ENCODE results near the gene NAPEPLD.
"Not testable (repeated sequence)": the region's sequence is repeated elsewhere in the genome, so short reads cannot be mapped to it uniquely, and the experiment has no call there.

NAPEPLD gene

DNA sequence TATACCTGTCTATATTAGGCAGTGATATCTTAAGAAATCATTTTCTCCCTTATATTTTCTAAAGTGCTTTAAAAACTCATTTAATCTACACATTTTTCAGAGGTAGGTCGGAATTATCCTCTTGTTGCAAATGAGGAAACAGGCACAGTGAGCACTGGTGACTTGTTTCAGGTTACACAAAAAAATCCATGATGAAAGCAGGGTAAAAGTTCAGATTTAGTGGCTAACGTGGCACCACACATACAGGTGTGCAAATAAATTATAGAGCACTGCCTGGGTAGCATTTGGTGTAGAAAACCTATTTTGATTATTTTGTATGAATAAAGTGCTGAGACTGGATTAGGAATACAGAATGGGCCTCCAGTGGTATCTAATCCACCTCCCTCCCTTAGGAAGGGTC lies 47.4 kb downstream of the NAPEPLD start:
- no peak for DNase-seq (ENCODE audit: low read depth)
- TF ChIP-seq, protein P1, sequence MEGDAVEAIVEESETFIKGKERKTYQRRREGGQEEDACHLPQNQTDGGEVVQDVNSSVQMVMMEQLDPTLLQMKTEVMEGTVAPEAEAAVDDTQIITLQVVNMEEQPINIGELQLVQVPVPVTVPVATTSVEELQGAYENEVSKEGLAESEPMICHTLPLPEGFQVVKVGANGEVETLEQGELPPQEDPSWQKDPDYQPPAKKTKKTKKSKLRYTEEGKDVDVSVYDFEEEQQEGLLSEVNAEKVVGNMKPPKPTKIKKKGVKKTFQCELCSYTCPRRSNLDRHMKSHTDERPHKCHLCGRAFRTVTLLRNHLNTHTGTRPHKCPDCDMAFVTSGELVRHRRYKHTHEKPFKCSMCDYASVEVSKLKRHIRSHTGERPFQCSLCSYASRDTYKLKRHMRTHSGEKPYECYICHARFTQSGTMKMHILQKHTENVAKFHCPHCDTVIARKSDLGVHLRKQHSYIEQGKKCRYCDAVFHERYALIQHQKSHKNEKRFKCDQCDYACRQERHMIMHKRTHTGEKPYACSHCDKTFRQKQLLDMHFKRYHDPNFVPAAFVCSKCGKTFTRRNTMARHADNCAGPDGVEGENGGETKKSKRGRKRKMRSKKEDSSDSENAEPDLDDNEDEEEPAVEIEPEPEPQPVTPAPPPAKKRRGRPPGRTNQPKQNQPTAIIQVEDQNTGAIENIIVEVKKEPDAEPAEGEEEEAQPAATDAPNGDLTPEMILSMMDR (IDR thresholded peaks at IDR 0.05; ENCODE audit: low read depth, low read length), result no peak
- TF ChIP-seq, protein P2, sequence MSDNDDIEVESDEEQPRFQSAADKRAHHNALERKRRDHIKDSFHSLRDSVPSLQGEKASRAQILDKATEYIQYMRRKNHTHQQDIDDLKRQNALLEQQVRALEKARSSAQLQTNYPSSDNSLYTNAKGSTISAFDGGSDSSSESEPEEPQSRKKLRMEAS (IDR thresholded peaks at IDR 0.05; ENCODE audit: low read depth, low read length), result no peak
- TF ChIP-seq MYC (IDR thresholded peaks at IDR 0.05; ENCODE audit: low read depth, low read length), result no peak
- no peak for TF ChIP-seq POLR2A (IDR thresholded peaks at IDR 0.05; ENCODE audit: extremely low read depth, insufficient read length)
- H3K4me3 ChIP-seq (ENCODE audit: low read depth, low read length), result no peak overlapping the region

DNA sequence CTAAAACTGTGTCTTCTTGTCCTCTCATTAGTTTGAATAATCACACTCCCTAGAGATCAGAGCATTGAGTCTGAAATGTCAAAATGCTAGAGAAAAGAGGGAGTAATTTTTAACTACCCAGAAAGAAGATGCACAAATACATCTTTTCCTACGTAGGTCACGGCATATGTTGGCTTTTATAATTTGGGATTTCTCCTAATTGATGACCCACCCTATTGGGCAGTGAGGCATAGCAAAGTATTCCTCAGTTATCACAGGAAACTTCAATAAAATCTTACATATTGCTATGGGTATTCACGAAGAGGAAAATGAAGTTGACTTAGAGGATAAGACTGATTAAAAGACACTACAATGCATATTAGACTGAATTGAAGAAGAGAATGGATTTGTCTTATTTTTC lies 48.6 kb downstream of the NAPEPLD start:
- H3K4me3 ChIP-seq (ENCODE audit: low read depth, low read length), result no peak overlapping the region
- DNase-seq (ENCODE audit: low read depth), result no peak
- TF ChIP-seq, protein P2 (IDR thresholded peaks at IDR 0.05; ENCODE audit: low read depth, low read length), result no peak
- no peak for TF ChIP-seq MYC (IDR thresholded peaks at IDR 0.05; ENCODE audit: low read depth, low read length)
- TF ChIP-seq, protein P1 (IDR thresholded peaks at IDR 0.05; ENCODE audit: low read depth, low read length), result no peak
- no peak for TF ChIP-seq POLR2A (IDR thresholded peaks at IDR 0.05; ENCODE audit: extremely low read depth, insufficient read length)

DNA sequence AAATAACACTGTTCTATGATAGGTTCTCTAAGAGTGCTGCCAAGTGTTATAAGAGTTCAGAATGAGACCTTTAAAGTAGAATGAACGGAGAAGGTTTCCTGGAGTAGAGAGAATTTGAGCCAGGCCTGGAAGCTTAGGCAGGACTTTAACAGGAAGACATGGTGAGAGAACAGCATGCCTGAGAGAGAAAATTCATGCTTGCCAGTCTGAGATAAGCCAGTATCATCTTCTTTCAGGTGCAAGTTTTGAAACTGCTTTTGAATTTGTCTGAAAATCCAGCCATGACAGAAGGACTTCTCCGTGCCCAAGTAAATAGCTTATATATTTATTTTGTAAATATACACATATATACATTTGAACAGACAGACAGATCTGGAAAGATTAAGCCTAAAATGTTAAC lies 51.9 kb downstream of the NAPEPLD start:
- no peak overlapping the region for H3K4me3 ChIP-seq (ENCODE audit: low read depth, low read length)
- no peak for DNase-seq (ENCODE audit: low read depth)
- TF ChIP-seq MYC (IDR thresholded peaks at IDR 0.05; ENCODE audit: low read depth, low read length), result no peak
- no peak for TF ChIP-seq POLR2A (IDR thresholded peaks at IDR 0.05; ENCODE audit: extremely low read depth, insufficient read length)
- TF ChIP-seq, protein P2 (IDR thresholded peaks at IDR 0.05; ENCODE audit: low read depth, low read length), result no peak
- TF ChIP-seq, protein P1 (IDR thresholded peaks at IDR 0.05; ENCODE audit: low read depth, low read length), result no peak

DNA sequence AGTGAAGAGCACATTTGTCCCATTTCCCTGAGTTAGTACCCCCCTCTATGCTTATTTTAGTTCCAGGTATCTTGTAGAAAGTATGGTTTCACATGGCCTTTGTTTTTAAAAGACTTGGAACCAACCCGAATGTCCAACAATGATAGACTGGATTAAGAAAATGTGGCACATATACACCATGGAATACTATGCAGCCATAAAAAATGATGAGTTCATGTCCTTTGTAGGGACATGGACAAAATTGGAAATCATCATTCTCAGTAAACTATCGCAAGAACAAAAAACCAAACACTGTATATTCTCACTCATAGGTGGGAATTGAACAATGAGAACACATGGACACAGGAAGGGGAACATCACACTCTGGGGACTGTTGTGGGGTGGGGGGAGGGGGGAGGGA lies 53.3 kb downstream of the NAPEPLD start:
- DNase-seq (ENCODE audit: low read depth); H3K4me3 ChIP-seq (ENCODE audit: low read depth, low read length): not testable (repeated sequence)

DNA sequence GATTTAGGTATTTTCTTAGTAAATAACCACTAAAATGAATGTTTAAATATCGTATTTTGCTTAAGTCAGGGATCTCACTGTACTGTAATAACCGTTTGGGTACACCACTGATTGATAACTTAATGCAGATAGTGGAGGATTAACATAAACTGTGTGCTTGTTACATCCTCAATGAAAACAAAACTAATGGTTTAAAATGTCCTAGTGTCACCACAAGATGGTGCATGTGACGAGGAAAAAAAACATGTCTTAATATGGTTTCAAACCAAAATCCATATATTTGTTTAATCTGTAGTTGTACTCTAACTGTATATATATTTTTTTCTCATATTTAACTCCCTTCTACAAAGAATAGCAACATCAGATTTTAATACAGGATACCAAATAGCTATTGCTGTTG lies 54.8 kb downstream of the NAPEPLD start:
- TF ChIP-seq, protein P1 (IDR thresholded peaks at IDR 0.05; ENCODE audit: low read depth, low read length), result no peak
- no peak for TF ChIP-seq MYC (IDR thresholded peaks at IDR 0.05; ENCODE audit: low read depth, low read length)
- no peak for TF ChIP-seq POLR2A (IDR thresholded peaks at IDR 0.05; ENCODE audit: extremely low read depth, insufficient read length)
- TF ChIP-seq, protein P2 (IDR thresholded peaks at IDR 0.05; ENCODE audit: low read depth, low read length), result no peak
- DNase-seq (ENCODE audit: low read depth), result no peak
- no peak overlapping the region for H3K4me3 ChIP-seq (ENCODE audit: low read depth, low read length)

DNA sequence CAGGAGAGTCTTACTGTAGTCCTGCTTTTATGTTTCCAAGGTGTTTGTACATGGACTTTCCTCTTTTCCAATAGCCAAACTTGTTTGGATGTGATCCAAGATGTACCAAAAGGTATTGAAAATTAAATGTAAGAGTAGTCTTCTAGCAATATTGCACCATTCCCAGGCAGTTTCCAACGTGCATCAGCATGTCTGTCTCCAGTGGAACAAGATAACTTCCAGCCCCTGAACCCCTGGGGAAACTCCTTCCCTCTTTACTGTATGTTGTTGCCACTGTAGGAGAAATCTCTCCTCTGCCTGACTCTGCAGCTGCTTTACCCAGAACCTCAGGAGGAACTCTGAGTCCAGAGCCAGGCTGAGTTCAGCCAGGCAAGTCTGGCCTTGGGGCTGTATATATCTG lies 55.5 kb downstream of the NAPEPLD start:
- TF ChIP-seq POLR2A (IDR thresholded peaks at IDR 0.05; ENCODE audit: extremely low read depth, insufficient read length) (no peak), MYC (IDR thresholded peaks at IDR 0.05; ENCODE audit: low read depth, low read length) (no peak)
- TF ChIP-seq, protein P2 (IDR thresholded peaks at IDR 0.05; ENCODE audit: low read depth, low read length), result no peak
- TF ChIP-seq, protein P1 (IDR thresholded peaks at IDR 0.05; ENCODE audit: low read depth, low read length), result no peak
- DNase-seq (ENCODE audit: low read depth), result no peak
- no peak overlapping the region for H3K4me3 ChIP-seq (ENCODE audit: low read depth, low read length)

DNA sequence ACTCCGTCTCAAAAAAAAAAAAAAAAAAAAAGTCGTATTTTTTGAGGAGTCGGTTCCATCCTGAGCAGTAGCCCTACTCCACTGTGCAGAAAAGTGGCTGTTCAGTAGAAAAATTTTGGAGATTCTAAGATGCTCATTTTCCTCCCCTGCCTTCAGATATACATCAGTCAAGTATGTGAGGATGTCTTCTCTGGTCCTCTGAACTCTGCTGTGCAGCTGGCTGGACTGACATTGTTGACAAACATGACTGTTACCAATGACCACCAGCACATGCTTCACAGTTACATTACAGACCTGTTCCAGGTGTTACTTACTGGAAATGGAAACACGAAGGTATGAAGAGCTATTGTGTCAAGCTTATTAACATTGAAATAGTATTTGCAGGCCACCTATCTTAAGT lies 56.6 kb downstream of the NAPEPLD start:
- not testable (repeated sequence) for H3K4me3 ChIP-seq (ENCODE audit: low read depth, low read length); DNase-seq (ENCODE audit: low read depth)

All from NB4 (cell line).